Measurements from ENCODE around the gene RTF2. TPM values are rescaled to one million over a fixed set of nuclear protein-coding genes. Genes with fewer than 3 reads are reported as not detected.
A peak's percentile ranks its signal among the peaks of the same experiment; 100 is the strongest.

Gene RTF2
- total and polyA plus RNA-seq, 2 donors from 2014 or later, result 75.1 to 112 TPM

DNA sequence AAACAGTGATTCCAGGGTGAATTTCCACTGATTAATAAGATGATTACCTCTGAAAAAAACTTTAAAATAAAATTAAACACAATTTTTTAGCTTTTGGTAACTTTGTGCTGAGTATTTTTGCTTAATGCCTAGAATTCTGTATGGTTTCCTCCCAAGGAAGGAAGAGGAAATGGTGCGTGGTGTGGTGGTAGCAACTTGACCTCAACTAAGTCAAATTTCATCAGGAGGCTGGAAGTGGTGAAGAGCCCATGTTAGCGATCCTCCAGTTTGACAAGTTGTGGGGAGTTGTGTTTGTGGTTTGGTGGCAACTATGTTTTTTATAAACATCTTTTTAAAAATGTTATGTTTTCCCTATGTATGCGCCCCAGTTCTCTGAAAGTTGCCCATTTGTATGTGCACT is 5.0 kb upstream of the RTF2 start:
- no peak for DNase-seq
- FAIRE-seq, result no peak
- TF ChIP-seq, protein P1, sequence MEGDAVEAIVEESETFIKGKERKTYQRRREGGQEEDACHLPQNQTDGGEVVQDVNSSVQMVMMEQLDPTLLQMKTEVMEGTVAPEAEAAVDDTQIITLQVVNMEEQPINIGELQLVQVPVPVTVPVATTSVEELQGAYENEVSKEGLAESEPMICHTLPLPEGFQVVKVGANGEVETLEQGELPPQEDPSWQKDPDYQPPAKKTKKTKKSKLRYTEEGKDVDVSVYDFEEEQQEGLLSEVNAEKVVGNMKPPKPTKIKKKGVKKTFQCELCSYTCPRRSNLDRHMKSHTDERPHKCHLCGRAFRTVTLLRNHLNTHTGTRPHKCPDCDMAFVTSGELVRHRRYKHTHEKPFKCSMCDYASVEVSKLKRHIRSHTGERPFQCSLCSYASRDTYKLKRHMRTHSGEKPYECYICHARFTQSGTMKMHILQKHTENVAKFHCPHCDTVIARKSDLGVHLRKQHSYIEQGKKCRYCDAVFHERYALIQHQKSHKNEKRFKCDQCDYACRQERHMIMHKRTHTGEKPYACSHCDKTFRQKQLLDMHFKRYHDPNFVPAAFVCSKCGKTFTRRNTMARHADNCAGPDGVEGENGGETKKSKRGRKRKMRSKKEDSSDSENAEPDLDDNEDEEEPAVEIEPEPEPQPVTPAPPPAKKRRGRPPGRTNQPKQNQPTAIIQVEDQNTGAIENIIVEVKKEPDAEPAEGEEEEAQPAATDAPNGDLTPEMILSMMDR (IDR thresholded peaks at IDR 0.05; ENCODE audit: borderline replicate concordance, extremely low read depth, insufficient read depth), result no peak
- H3K27ac ChIP-seq (ENCODE audit: low read depth in 2 of 2, low read length in 2 of 2), result no peak overlapping the region
- H3K4me3 ChIP-seq (ENCODE audit: low read length in 3 of 3), result no peak overlapping the region
- no peak overlapping the region for H3K9ac ChIP-seq (ENCODE audit: low read length in 3 of 3)
- H3K36me3 ChIP-seq (ENCODE audit: control insufficient read depth in 2 of 3, insufficient read depth in 3 of 3, low read length in 3 of 3), result no peaks in the 10 kb centered on the region
- no peaks in the 10 kb centered on the region for H3K9me3 ChIP-seq (ENCODE audit: control insufficient read depth in 2 of 3, insufficient read depth in 1 of 3, low read length in 3 of 3)
- H3K27me3 ChIP-seq (ENCODE audit: control insufficient read depth, insufficient read depth, low read length), result no peaks in the 10 kb centered on the region
- peaks cover 0 to 3% (median 0%) of the 10 kb centered on the region in 3 donors for H3K4me1 ChIP-seq (ENCODE audit: control insufficient read depth in 2 of 3, insufficient read depth in 2 of 3, low read depth in 1 of 3, low read length in 3 of 3)
- intact Hi-C loops (cut with DNase I), result no loop called here

DNA sequence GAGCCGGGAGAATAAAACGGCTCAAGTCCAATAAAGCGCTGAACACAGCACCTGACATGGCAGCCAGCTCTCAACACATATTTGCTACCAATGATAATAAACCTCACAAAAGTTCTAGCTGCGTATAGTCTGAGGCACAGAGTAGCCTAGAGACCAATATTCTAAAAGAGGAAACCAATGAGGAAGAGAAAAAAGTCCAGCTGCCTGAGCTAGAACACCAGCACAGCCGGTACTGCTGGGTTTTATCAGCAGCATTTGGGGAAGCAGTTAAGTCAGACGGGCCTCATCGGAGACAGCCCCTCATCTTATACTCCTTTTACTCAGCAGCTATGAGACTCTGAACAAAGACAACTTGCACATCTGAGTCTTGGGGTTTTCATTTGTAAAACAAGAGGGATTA is 2.4 kb upstream of the RTF2 start:
- no peak overlapping the region for H3K27ac ChIP-seq (ENCODE audit: low read depth in 2 of 2, low read length in 2 of 2)
- intact Hi-C loops (cut with DNase I), result no loop called here
- no peak overlapping the region for H3K9ac ChIP-seq (ENCODE audit: low read length in 3 of 3)
- TF ChIP-seq, protein P1 (IDR thresholded peaks at IDR 0.05; ENCODE audit: borderline replicate concordance, extremely low read depth, insufficient read depth), result no peak
- DNase-seq (no peak), FAIRE-seq (no peak)
- H3K9me3 ChIP-seq (ENCODE audit: control insufficient read depth in 2 of 3, insufficient read depth in 1 of 3, low read length in 3 of 3), result no peaks in the 10 kb centered on the region
- no peaks in the 10 kb centered on the region for H3K27me3 ChIP-seq (ENCODE audit: control insufficient read depth, insufficient read depth, low read length)
- H3K36me3 ChIP-seq (ENCODE audit: control insufficient read depth in 2 of 3, insufficient read depth in 3 of 3, low read length in 3 of 3), result no peaks in the 10 kb centered on the region
- no peak overlapping the region for H3K4me3 ChIP-seq (ENCODE audit: low read length in 3 of 3)
- peaks cover 0 to 8% (median 0%) of the 10 kb centered on the region in 3 donors for H3K4me1 ChIP-seq (ENCODE audit: control insufficient read depth in 2 of 3, insufficient read depth in 2 of 3, low read depth in 1 of 3, low read length in 3 of 3)

DNA sequence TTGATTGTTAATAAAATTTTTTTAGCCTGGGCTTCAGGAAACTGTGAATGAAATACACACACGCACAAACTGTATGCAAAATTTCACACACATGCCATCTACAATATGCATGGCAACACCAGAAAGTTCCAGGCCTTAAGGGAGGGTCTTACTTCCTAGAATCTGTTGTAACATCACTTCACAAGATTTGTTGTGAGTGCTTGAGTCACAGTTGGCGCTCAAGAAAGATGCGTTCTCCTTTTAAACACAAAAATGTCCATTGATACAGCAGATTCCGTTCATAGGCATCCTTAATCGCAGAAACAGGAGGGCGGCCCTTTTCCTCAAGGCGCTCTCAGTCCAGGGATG is 485 bp upstream of the RTF2 start:
- intact Hi-C loops (cut with DNase I), result no loop called here
- FAIRE-seq (no peak), DNase-seq (no peak)
- Histone ChIP-seq H3K27ac (ENCODE audit: low read depth in 2 of 2, low read length in 2 of 2) (peak overlapping the region in 1 of 2 donors; percentile 72), H3K36me3 (ENCODE audit: control insufficient read depth in 2 of 3, insufficient read depth in 3 of 3, low read length in 3 of 3) (no peaks in the 10 kb centered on the region), H3K4me3 (ENCODE audit: low read length in 3 of 3) (peak overlapping the region; percentile 96 to 99 (median 99)), H3K27me3 (ENCODE audit: control insufficient read depth, insufficient read depth, low read length) (no peaks in the 10 kb centered on the region), H3K9me3 (ENCODE audit: control insufficient read depth in 2 of 3, insufficient read depth in 1 of 3, low read length in 3 of 3) (no peaks in the 10 kb centered on the region), H3K4me1 (ENCODE audit: control insufficient read depth in 2 of 3, insufficient read depth in 2 of 3, low read depth in 1 of 3, low read length in 3 of 3) (peaks cover 0 to 8% (median 0%) of the 10 kb centered on the region in 3 donors), H3K9ac (ENCODE audit: low read length in 3 of 3) (peak overlapping the region in 2 of 3 donors; percentile 68 to 95)
- TF ChIP-seq, protein P1 (IDR thresholded peaks at IDR 0.05; ENCODE audit: borderline replicate concordance, extremely low read depth, insufficient read depth), result no peak

DNA sequence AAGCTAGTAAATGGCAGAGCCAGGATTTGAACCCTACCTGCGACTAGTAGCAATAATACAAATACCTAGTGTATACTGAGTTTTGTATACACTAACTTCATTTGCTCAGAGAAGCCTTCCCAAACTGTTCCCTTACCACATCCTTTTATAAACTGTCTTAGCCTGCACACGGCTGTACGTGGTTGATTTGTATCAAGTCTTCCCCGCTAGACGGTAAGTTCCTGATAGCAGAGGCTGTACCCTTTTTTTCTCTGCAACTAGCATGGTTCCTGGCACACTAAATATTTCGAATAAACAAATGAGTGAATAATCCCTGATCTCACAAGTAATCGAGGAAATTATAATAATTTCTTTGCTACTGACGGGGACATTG is 636 bp downstream of the RTF2 start:
- Histone ChIP-seq H3K4me3 (ENCODE audit: low read length in 3 of 3) (peak overlapping the region; percentile 96 to 99 (median 99)), H3K9ac (ENCODE audit: low read length in 3 of 3) (peak overlapping the region; percentile 76 to 95 (median 85)), H3K27ac (ENCODE audit: low read depth in 2 of 2, low read length in 2 of 2) (no peak overlapping the region), H3K36me3 (ENCODE audit: control insufficient read depth in 2 of 3, insufficient read depth in 3 of 3, low read length in 3 of 3) (peaks cover 0 to 10% (median 5%) of the 10 kb centered on the region in 3 donors), H3K4me1 (ENCODE audit: control insufficient read depth in 2 of 3, insufficient read depth in 2 of 3, low read depth in 1 of 3, low read length in 3 of 3) (peaks cover 0 to 8% (median 0%) of the 10 kb centered on the region in 3 donors), H3K27me3 (ENCODE audit: control insufficient read depth, insufficient read depth, low read length) (no peaks in the 10 kb centered on the region), H3K9me3 (ENCODE audit: control insufficient read depth in 2 of 3, insufficient read depth in 1 of 3, low read length in 3 of 3) (no peaks in the 10 kb centered on the region)
- TF ChIP-seq, protein P1 (IDR thresholded peaks at IDR 0.05; ENCODE audit: borderline replicate concordance, extremely low read depth, insufficient read depth), result no peak
- intact Hi-C loops (cut with DNase I), result no loop called here
- FAIRE-seq (no peak), DNase-seq (no peak)

All from kidney (tissue), 14 donors.